HepG2 (cell line): Measurements from ENCODE around the gene EDEM1. TPM values are rescaled to one million over a fixed set of nuclear protein-coding genes. Genes with fewer than 3 reads are reported as not detected.
A peak's percentile ranks its signal among the peaks of the same experiment; 100 is the strongest.

ENCODE experiments used
- ATAC-seq: fragments of 200-7000 bp; cut with Tn5 transposase; 3 replicates; pipeline ENCODE4 v1.9.1; 2020; ENCODE audit warnings: mild to moderate bottlenecking, moderate library complexity
- BruUV-seq: library from RNA; stranded (reverse); fragments of 400-500 nt; replicated peaks from 2 replicates; lab custom pipeline; 2021; lab: Mats Ljungman, UMichigan
- CTCF ChIA-PET: fragments of 300-600 bp; formaldehyde crosslinking; extraction: SDS; loops from one replicate; lab custom pipeline; 2021; ENCODE audit warnings: low total read pairs, inconsistent platforms, low intra/inter-chr PET ratio; lab: Yijun Ruan, JAX
- POLR2A ChIA-PET: fragments of 350-600 bp; sonication (Branson Sonifier 250); formaldehyde crosslinking; loops from one replicate; lab custom pipeline; 2020; ENCODE audit warnings: antibody characterized with exemption, inconsistent platforms; lab: Yijun Ruan, JAX
- DNase-seq: peaks from one replicate; pipeline ENCODE4 v3.0.0-alpha.2; 2015; ENCODE audit warnings: low spot score
- FAIRE-seq: peaks from 3 replicates; lab custom pipeline; 2011; peaks lifted over from hg19 to GRCh38; lab: Jason Lieb, UNC
- H2AFZ ChIP-seq: one replicate; pipeline ENCODE4 v1.6.1; 2011; ENCODE audit warnings: low read length, inconsistent platforms
- H3K27ac ChIP-seq: fragments of 300-600 bp; 3 replicates; pipeline ENCODE4 v1.8.0; 2011; ENCODE audit warnings: mixed run types, mild to moderate bottlenecking, mixed read lengths, low read length, inconsistent platforms; ENCODE audit not compliant: insufficient read depth; ENCODE audit errors: extremely low read length
- H3K27me3 ChIP-seq, 2 experiments: fragments of 200-600 bp in 1 of 2; 2 replicates in 1 of 2; 3 replicates in 1 of 2; pipeline versions ENCODE4 v1.6.0 to v1.8.0; 2011; ENCODE audit warnings: low read length in 2 of 2, mild to moderate bottlenecking in 2 of 2, moderate library complexity in 2 of 2, inconsistent platforms in 1 of 2; ENCODE audit not compliant: insufficient read depth in 2 of 2, control insufficient read depth in 1 of 2
- H3K36me3 ChIP-seq, 2 experiments: fragments of 200-600 bp in 1 of 2; replicated peaks in 1 of 2; 2 replicates in 1 of 2; 3 replicates in 1 of 2; pipeline versions ENCODE4 v1.5.1 to v1.8.0; 2011; ENCODE audit warnings: low read length in 2 of 2, inconsistent platforms in 1 of 2; ENCODE audit not compliant: insufficient read depth in 2 of 2, control insufficient read depth in 1 of 2
- H3K4me1 ChIP-seq: 2 replicates; pipeline ENCODE4 v1.5.1; 2012; ENCODE audit warnings: low read length, inconsistent platforms; ENCODE audit not compliant: insufficient read depth
- H3K4me2 ChIP-seq: 2 replicates; pipeline ENCODE4 v1.6.0; 2011; ENCODE audit warnings: low read depth, low read length, inconsistent platforms
- H3K4me3 ChIP-seq, 3 experiments: fragments of 200-600 bp in 1 of 3; sonication (generic), shearing (Covaris generic) in 1 of 3; replicated peaks in 1 of 3; 2 replicates each; pipeline ENCODE4 v1.5.1; 2011 to 2016; ENCODE audit warnings: low read length in 3 of 3, inconsistent platforms in 2 of 3, low read depth in 2 of 3, mild to moderate bottlenecking in 2 of 3, control low read depth in 1 of 3, mixed read lengths in 1 of 3; ENCODE audit not compliant: insufficient read depth in 1 of 3
- H3K79me2 ChIP-seq: one replicate; pipeline ENCODE4 v1.6.1; 2011; ENCODE audit warnings: low read length, inconsistent platforms; ENCODE audit not compliant: insufficient read depth
- H3K9ac ChIP-seq: 2 replicates; pipeline ENCODE4 v1.6.0; 2011; ENCODE audit warnings: mild to moderate bottlenecking, low read depth, low read length, inconsistent platforms; ENCODE audit not compliant: insufficient read depth
- H3K9me3 ChIP-seq: 2 replicates; pipeline ENCODE4 v1.5.1; 2012; ENCODE audit warnings: mild to moderate bottlenecking, low read length
- H4K20me1 ChIP-seq: 2 replicates; pipeline ENCODE4 v1.6.0; 2011; ENCODE audit warnings: inconsistent platforms, mild to moderate bottlenecking, low read length, moderate library complexity; ENCODE audit not compliant: insufficient read depth
- FOXJ3 ChIP-seq: sonication (generic); formaldehyde crosslinking; IDR thresholded peaks from 2 replicates; pipeline ENCODE4 v1.4.0; 2020; ENCODE audit warnings: missing genetic modification reagents, mild to moderate bottlenecking, borderline replicate concordance
- ZHX2 ChIP-seq, 2 experiments: sonication (generic) in 1 of 2; formaldehyde crosslinking in 1 of 2; IDR thresholded peaks; 2 replicates each; pipeline versions ENCODE4 v1.6.1 to v1.9.0; 2014 to 2022; ENCODE audit warnings: antibody characterized with exemption in 1 of 2, borderline replicate concordance in 1 of 2, inconsistent platforms in 1 of 2, low read depth in 1 of 2, missing genetic modification reagents in 1 of 2
- ZNF264 ChIP-seq: sonication (generic); formaldehyde crosslinking; IDR thresholded peaks from 2 replicates; pipeline ENCODE4 v1.4.0; 2020; ENCODE audit warnings: missing genetic modification reagents
- WGBS: methylation state at CpG from one replicate; pipeline ENCODE4 v1.1.6; 2017; ENCODE audit warnings: low lambda C conversion rate; 5-methylcytosine and 5-hydroxymethylcytosine counted together
- in situ Hi-C: cut with HindIII; loops from 2 replicates; pipeline ENCODE4 v1.10.0; 2017; ENCODE audit warnings: low pct_unique_long_range_greater_than_20kb; ENCODE audit not compliant: extremely low pct_ligation_motif_present
- intact Hi-C: fragments of 100-400 bp; cut with micrococcal nuclease; formaldehyde crosslinking; loops from one replicate; pipeline ENCODE4 v1.10.0; 2022; ENCODE audit not compliant: unreplicated experiment
- polyA plus RNA-seq, 8 experiments: library from polyadenylated mRNA; depleted of rRNA in 3 of 8; stranded (reverse) in 7 of 8; unstranded in 1 of 8; fragments of >200 nt; fragmentation: Illumina TruSeq in 4 of 8; extraction: Trizol in 4 of 8; gene quantifications; 2 replicates each; pipeline versions ENCODE4 v1.2.1 to v1.2.3, GENCODE V29; 2011 to 2016; ENCODE audit warnings: low read depth in 4 of 8, missing spikeins in 1 of 8, mixed read lengths in 1 of 8; ENCODE audit not compliant: insufficient read depth in 1 of 8
- total RNA-seq, 5 experiments: library from RNA; depleted of rRNA; stranded (reverse); fragments of >200 nt; fragmentation: Illumina TruSeq; extraction: Trizol; gene quantifications; 2 replicates each; pipeline ENCODE4 v1.2.3, GENCODE V29; 2016; ENCODE audit warnings: low read depth in 1 of 5
- TF ChIP-seq, protein P1 (sequence below): fragments of 450-650 bp; IDR thresholded peaks from 2 replicates; pipeline ENCODE4 v1.6.1; 2016

The EDEM1 gene
- total and polyA plus RNA-seq, 2 of the 13 experiments (the other 11 are each of a cell fraction or from before 2014, with no cell fraction given): 13.8 to 25.8 TPM

DNA sequence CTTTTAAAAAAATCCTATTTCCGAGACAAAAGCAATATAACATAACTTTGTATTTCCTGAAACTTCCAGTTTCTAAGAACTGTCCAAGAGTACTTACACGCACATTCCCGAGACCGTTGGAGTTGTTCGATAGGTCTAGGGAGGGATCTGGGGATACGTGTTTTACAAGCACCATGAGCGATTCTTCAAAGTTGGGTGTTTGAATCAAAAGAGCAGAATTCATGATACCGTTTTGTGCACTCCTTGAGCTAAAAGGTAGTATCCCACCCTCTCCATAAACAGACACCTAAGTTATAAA lies 700 bp upstream of the EDEM1 start:
- Histone ChIP-seq H3K79me2 (peaks cover 46% of the 10 kb centered on the region), H3K27me3 (no peaks in the 10 kb centered on the region; a peak in 1 of 5 replicates)
- TSS peak; percentile 85 for BruUV-seq
- CTCF ChIA-PET: no interaction called here
- TF ChIP-seq ZHX2 (IDR thresholded peaks at IDR 0.05; ENCODE audit: low read depth): no peak
- 0 out of 2 replicates have a peak, but pooled peaks have one; percentile 18 for TF ChIP-seq ZHX2 (CRISPR knock-in tag; IDR thresholded peaks at IDR 0.05; ENCODE audit: borderline replicate concordance)
- 0 out of 2 replicates have a peak, but pooled peaks have one; percentile 10 for TF ChIP-seq FOXJ3 (CRISPR knock-in tag)
- 0 out of 2 replicates have a peak, but pooled peaks have one; percentile 5 for TF ChIP-seq ZNF264 (CRISPR knock-in tag)
- TF ChIP-seq, protein P1, sequence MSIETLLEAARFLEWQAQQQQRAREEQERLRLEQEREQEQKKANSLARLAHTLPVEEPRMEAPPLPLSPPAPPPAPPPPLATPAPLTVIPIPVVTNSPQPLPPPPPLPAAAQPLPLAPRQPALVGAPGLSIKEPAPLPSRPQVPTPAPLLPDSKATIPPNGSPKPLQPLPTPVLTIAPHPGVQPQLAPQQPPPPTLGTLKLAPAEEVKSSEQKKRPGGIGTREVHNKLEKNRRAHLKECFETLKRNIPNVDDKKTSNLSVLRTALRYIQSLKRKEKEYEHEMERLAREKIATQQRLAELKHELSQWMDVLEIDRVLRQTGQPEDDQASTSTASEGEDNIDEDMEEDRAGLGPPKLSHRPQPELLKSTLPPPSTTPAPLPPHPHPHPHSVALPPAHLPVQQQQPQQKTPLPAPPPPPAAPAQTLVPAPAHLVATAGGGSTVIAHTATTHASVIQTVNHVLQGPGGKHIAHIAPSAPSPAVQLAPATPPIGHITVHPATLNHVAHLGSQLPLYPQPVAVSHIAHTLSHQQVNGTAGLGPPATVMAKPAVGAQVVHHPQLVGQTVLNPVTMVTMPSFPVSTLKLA: no peak
- TF ChIP-seq, all 625 proteins: peak for 3
- DNase-seq (peak; percentile 15), ATAC-seq (no peak), FAIRE-seq (no peak)
- WGBS: 3% methylated on average over 8 of the region's 8 CpGs
- Histone ChIP-seq H3K4me2 (peak overlapping the region; percentile 98), H3K27ac (peak overlapping the region; percentile 89), H3K36me3 (peaks cover 0 to 11% of the 10 kb centered on the region in 2 experiments; a peak in 3 of 5 replicates), H2AFZ (peak overlapping the region; percentile 45), H3K4me3 (peak overlapping the region; percentile 50 to 76 (median 72)), H3K9ac (peak overlapping the region; percentile 88), H3K9me3 (no peaks in the 10 kb centered on the region), H4K20me1 (peaks cover 15% of the 10 kb centered on the region; the same call in 1 of the 2 replicates), H3K4me1 (peaks cover 36% of the 10 kb centered on the region)
- POLR2A ChIA-PET: interaction anchor here (1.3 to 1.4 kb wide), 2 partner anchors 48 to 53 kb away, joined by 3 to 6 read pairs; no protein-coding TSS in a partner anchor
- in situ Hi-C loops (loop anchor here (5.0 kb wide), 1 partner anchor 65 kb away; the partner anchor contains the start of gene ARL8B), intact Hi-C loops (loop anchor here (1.0 to 10.0 kb wide), 3 partner anchors 49 to 202 kb away; partner anchors contain the start of gene ARL8B)
